Measurements from ENCODE around the gene PCP4L1. TPM values are rescaled to one million over a fixed set of nuclear protein-coding genes. Genes with fewer than 3 reads are reported as not detected.
A peak's percentile ranks its signal among the peaks of the same experiment; 100 is the strongest.
"Not testable (repeated sequence)": the region's sequence is repeated elsewhere in the genome, so short reads cannot be mapped to it uniquely, and the experiment has no call there.

Gene PCP4L1
- total and polyA plus RNA-seq, 5 experiments from 2014 or later, result not detected

DNA sequence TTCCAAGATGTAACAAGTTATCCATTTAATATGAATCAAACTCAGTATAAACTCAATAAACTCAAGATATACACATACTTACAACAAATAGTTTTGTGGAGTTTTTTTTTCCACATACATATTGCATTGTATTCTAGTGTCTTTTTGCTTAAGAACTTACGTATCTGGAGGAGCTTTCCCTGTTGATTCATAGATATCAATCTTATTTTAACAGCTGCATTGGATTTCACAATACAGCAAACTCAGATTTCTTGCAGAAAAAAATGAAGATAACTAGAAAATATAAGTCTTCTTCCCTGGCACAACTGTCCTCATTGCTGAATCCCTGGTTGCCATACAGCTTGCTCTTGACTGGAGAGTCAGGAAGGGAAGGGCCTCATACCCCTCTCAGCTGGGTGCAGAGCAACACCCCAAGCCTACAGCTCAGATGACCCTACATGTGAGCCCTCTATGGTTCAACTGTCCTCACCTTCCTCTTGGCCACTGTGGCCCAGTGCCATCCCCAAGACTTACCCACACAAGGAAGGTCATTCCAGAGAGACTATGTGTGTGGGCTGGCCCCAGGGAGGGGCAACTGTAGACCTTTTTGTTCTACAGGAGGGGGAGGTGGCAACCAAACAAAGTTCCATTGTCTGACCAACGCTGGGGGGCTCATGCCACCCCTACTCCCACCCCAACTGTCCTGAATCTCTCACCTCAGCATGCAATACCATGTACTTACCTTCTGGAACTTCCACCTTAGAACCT lies 49.5 kb downstream of the PCP4L1 start:
- peak overlapping the region in 9 of 10 donors; percentile 7 to 99 (median 82) for H3K27ac Mint-ChIP-seq
- DNase-seq (no peak), ATAC-seq (no peak)
- POLR2A ChIA-PET, result interaction anchor here (0.6 to 4.0 kb wide), 2 partner anchors 82 to 1076 kb away, joined by 6 to 23 read pairs; partner anchors contain the start of gene TOMM40L
- no peak overlapping the region for H3K4me3 Mint-ChIP-seq
- H3K36me3 Mint-ChIP-seq, result peaks cover 0 to 7% (median 2%) of the 10 kb centered on the region in 3 donors
- H3K4me1 Mint-ChIP-seq, result peaks cover 14 to 38% (median 35%) of the 10 kb centered on the region in 4 donors
- H3K27me3 Mint-ChIP-seq, result no peaks in the 10 kb centered on the region
- no peaks in the 10 kb centered on the region for H3K9me3 Mint-ChIP-seq

DNA sequence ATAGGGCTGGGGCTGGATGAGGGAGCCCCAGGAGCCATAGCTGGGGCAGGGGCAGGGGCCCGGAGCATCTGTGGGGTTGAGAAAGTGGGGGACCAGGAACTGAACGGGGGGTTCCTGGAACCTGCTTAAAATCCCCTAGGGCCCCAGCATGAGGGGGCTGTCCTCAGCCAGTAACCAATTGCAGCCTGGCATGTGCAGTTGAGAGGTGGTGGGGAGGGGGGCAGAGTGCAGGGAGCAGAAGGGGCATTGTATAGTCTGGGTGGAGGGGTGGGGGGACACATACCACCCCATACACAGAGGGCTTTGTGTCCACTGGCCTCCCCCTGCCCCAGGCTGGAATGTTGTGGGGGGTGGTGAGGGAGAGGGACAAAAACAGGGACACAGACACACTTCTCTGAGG lies 51.3 kb downstream of the PCP4L1 start, which contains the start of gene MPZ:
MPZ (minus strand) TSS at position 101 of the 400 bp plus-strand sequence; CDS start at position 38, 63 bp downstream.
- Mint-ChIP-seq H3K9me3 (no peaks in the 10 kb centered on the region), H3K27ac (peak within 1 kb of the TSS in 4 of 10 donors; percentile 7 to 97 (median 20)), H3K36me3 (no peaks in the 10 kb centered on the region), H3K4me1 (peaks cover 11 to 37% (median 33%) of the 10 kb centered on the region in 4 donors), H3K27me3 (no peaks in the 10 kb centered on the region), H3K4me3 (no peak within 1 kb of the TSS)
- POLR2A ChIA-PET, result no interaction called here
- ATAC-seq (no peak), DNase-seq (no peak)

DNA sequence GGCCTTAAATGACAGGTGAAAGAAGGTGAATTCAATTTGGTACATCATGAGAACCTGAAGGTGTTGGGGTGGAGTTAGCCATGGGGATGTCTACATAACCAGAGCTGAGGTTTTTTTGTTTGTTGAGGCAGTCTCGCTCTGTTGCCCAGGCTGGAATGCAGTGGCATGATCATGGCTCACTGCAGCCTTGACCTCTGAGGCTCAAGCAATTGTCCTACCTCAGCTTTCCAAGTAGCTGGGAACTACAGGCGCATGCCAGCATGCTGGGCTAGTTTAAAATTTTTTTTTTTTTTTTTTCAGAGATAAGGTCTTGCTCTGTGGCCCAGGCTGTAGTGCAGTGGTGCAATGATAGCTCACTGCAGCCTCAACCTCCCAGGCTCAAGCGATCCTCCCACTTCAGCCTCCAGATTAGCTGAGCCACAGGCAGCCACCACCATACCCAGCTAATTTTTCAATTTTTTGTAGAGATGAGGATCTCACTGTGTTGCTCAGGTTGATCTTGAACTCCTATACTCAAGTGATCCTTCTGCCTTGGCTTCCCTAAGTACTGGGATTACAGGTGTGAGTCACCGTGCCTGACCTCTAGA lies 53.1 kb downstream of the PCP4L1 start:
- Mint-ChIP-seq H3K36me3 (no peaks in the 10 kb centered on the region), H3K9me3 (no peaks in the 10 kb centered on the region), H3K4me3 (peak overlapping the region in 1 of 10 donors; percentile 11), H3K4me1 (peaks cover 11 to 32% (median 28%) of the 10 kb centered on the region in 4 donors), H3K27ac (peak overlapping the region in 3 of 10 donors; percentile 41 to 67 (median 58)), H3K27me3 (no peaks in the 10 kb centered on the region)
- ATAC-seq, result no peak
- POLR2A ChIA-PET, result interaction anchor here (0.5 kb wide), 1 partner anchor 97 kb away, joined by 3 read pairs; no protein-coding TSS in a partner anchor
- DNase-seq, result no peak

DNA sequence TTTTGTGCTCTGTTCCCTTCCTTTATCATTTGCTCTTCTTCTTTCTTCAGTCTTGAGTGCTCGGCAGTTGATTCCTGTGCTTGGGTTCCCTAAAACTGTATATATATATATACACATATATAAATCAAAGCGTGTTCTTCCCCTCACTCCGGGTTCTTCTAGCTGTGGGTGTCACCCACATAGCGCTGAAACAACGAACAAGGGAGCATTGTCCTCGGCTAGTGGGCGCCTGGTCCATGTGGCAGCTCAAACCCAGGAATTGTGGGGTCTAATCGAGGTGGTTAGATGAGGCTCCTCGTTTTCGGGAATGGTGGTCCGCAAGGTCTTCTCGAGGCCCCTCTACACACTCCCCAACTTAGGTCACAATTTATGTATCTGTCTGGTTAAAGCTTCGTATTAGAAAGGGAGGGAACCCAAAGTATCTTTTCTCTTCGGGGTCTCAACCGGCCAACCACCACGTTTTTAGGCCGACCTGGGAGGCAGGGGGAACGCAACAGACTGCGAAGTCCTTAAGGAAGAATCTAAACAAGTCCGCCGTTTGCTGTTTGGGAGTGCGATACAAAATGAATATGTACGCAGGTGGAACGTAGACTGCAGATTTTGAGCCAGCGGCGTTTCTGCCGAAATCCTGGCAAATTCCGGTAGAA lies 55.1 kb downstream of the PCP4L1 start:
- DNase-seq (no peak), ATAC-seq (no peak)
- H3K4me3 Mint-ChIP-seq, result peak overlapping the region; percentile 96 to 99 (median 98)

DNA sequence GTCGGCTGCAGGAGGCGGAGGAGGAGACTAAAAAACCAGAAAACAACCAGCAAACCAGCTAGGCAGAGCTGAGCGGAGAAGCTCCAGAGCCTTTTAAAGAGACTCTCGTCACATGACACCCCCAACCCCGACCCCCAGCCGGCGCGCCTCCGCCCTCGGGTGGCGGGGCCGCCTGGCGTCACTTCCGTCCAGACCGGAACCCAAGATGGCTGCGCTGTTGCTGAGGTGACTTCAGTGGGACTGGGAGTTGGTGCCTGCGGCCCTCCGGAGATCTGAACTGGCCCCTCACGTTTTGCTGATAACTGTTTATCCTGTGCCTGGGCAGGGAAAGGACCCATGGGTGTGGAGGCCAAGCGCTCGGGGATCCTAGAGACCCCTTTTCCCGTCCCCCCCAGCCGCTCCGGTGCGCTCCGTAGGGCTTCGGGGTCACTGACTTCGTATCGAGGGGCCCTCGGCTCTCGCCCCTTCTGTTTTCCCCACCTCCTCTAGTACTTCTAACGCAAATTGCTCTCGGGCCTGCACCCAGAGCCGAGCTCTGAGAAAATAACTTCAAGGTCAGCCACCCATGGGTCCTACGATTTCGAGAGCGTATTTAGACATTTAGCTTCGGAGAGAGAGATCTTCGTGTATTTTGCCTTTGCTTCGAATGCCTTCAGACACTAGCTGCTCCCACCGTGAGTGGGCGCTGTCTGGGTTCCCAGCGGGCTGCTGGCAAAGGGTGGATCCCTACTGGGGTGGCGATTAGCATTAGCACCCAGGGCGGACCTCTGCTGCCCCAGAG lies 55.8 kb downstream of the PCP4L1 start, which contains the start of gene SDHC:
SDHC (plus strand) TSS at position 181 of the 781 bp plus-strand sequence; CDS start at position 206, 25 bp downstream.
- Mint-ChIP-seq H3K4me3 (peak within 1 kb of the TSS; percentile 96 to 99 (median 98)), H3K36me3 (peaks cover 0 to 8% (median 2%) of the 10 kb centered on the region in 3 donors), H3K27ac (peak within 1 kb of the TSS; percentile 98 to 100 (median 99)), H3K4me1 (peaks cover 11 to 29% (median 26%) of the 10 kb centered on the region in 4 donors), H3K27me3 (no peaks in the 10 kb centered on the region), H3K9me3 (no peaks in the 10 kb centered on the region)
- DNase-seq (peak; percentile 88 to 95 (median 90)), ATAC-seq (peak; percentile 98 to 99)
- POLR2A ChIA-PET, result interaction anchor here (0.8 to 2.5 kb wide), 16 partner anchors 8 to 148 kb away, joined by 3 to 28 read pairs (median 5); partner anchors contain the start of genes APOA2, FCER1G, NDUFS2 and PPOX

More for the DNA sequence above, 55.1 kb downstream of the PCP4L1 start:
- POLR2A ChIA-PET, result interaction anchor here (0.6 to 2.5 kb wide), 17 partner anchors 8 to 279 kb away, joined by 3 to 28 read pairs (median 6); partner anchors contain the start of genes APOA2, DEDD, FCER1G and NDUFS2
- Mint-ChIP-seq H3K36me3 (peaks cover 0 to 3% (median 1%) of the 10 kb centered on the region in 3 donors), H3K27me3 (no peaks in the 10 kb centered on the region), H3K27ac (peak overlapping the region; percentile 98 to 100 (median 99)), H3K4me1 (peaks cover 11 to 29% (median 26%) of the 10 kb centered on the region in 4 donors), H3K9me3 (no peaks in the 10 kb centered on the region)

DNA sequence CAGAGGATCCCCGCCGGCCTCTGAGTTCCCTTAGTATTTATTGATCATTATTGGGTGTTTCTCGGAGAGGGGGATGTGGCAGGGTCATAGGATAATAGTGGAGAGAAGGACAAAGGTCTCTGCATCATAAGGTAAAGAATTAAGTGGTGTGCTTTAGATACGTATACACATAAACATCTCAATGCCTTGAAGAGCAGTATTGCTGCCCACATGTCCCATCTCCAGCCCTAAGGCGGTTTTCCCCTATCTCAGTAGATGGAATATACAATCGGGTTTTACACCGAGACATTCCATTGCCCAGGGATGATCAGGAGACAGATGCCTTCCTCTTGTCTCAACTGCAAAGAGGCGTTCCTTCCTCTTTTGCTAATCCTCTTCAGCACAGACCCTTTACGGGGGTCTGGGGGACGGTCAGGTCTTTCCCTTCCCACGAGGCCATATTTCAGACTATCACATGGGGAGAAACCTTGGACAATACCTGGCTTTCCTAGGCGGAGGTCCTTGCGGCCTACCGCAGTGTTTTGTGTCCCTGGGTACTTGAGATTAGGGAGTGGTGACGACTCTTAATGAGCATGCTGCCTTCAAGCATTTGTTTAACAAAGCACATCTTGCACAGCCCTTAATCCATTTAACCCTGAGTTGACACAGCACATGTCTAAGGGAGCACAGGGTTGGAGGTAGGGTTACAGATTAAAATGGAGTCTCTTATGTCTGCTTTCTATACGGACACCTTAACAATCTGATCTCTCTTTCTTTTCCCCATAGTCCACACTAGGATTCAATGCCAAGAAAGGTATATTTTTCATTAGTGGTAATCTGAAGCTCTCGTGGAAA lies 57.5 kb downstream of the PCP4L1 start:
- Mint-ChIP-seq H3K27ac (peak overlapping the region; percentile 37 to 100 (median 99)), H3K4me1 (peaks cover 13 to 29% (median 29%) of the 10 kb centered on the region in 4 donors), H3K4me3 (peak overlapping the region; percentile 7 to 99 (median 96)), H3K36me3 (peaks cover 0 to 19% (median 2%) of the 10 kb centered on the region in 3 donors)
- POLR2A ChIA-PET, ATAC-seq, H3K27me3 Mint-ChIP-seq, H3K9me3 Mint-ChIP-seq, DNase-seq: not testable (repeated sequence)

DNA sequence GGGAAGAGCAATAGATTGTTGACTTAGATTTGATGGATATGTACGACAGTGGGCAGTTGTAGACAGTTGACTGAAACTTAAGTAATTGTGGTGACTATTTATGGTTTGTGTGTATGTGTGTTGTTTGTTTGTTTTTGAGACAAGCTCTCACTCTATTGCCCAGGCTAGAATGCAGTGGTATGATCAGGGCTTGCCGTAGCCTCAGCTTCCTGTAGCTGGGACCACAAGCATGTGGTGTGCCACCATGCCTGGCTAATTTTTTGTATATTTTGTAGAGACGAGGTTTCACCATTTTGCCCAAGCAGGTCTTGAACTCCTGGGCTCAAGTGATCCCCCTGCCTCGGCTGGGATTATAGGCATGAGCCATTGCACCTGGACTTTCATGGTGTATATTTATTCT lies 65.5 kb downstream of the PCP4L1 start:
- POLR2A ChIA-PET, result interaction anchor here (0.6 kb wide), 1 partner anchor 398 kb away, joined by 3 read pairs; the partner anchor contains the start of gene FCRLB
- peak in 1 of 2 donors; percentile 56 for ATAC-seq
- H3K9me3 Mint-ChIP-seq, result no peaks in the 10 kb centered on the region
- peaks cover 0 to 66% (median 11%) of the 10 kb centered on the region in 3 donors for H3K36me3 Mint-ChIP-seq
- H3K4me3 Mint-ChIP-seq, result peak overlapping the region in 3 of 10 donors; percentile 9 to 24 (median 14)
- no peaks in the 10 kb centered on the region for H3K27me3 Mint-ChIP-seq
- H3K27ac Mint-ChIP-seq, result peak overlapping the region in 5 of 10 donors; percentile 9 to 87 (median 63)
- DNase-seq, result no peak
- H3K4me1 Mint-ChIP-seq, result peaks cover 0 to 21% (median 7%) of the 10 kb centered on the region in 4 donors

DNA sequence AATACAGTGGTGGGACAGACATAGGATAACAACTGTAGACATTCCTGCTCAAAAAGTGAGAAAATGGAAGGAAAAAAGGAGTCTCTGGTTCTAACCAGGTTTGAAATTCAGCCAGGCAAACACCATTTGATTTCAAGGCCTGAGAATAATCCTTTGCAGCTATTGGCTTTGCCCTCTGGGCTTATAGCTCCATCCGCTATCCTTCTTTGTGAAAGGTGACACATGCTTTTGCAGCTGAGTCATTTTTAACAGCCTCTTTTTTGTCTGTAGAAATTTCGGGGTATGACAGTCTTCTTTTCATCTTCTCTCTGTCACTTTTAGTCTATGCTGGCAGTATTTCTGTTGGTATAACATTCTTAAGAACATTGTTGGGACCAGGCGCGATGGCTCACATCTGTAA lies 71.8 kb downstream of the PCP4L1 start:
- peak overlapping the region in 2 of 10 donors; percentile 24 to 63 for H3K27ac Mint-ChIP-seq
- DNase-seq, result no peak
- H3K4me3 Mint-ChIP-seq, result no peak overlapping the region
- H3K4me1 Mint-ChIP-seq, result peaks cover 0 to 3% (median 0%) of the 10 kb centered on the region in 4 donors
- H3K9me3 Mint-ChIP-seq, result no peaks in the 10 kb centered on the region
- no peaks in the 10 kb centered on the region for H3K27me3 Mint-ChIP-seq
- ATAC-seq, result no peak
- POLR2A ChIA-PET, result no interaction called here
- peaks cover 0 to 94% (median 30%) of the 10 kb centered on the region in 3 donors for H3K36me3 Mint-ChIP-seq

DNA sequence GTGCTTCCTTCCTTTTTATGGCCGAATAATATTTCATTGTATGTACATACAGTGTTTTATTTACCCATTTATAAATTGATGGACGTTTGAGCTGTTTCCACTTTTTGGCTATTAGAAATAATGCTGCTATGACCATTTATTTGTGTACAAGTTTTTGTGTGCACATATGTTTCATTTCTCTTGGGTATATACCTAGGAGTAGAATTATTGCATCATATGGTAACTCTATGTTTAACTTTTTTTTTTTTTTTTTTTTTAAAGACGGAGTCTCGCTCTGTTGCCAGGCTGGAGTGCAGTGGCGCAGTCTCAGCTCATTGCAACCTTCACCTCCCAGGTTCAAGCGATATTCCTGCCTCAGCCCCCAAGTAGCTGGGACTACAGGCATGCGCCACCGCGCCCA lies 74.6 kb downstream of the PCP4L1 start:
- DNase-seq (no peak), ATAC-seq (no peak)
- H3K9me3 Mint-ChIP-seq, result no peaks in the 10 kb centered on the region
- H3K4me1 Mint-ChIP-seq, result peaks cover 0 to 5% (median under 1%) of the 10 kb centered on the region in 4 donors
- H3K27me3 Mint-ChIP-seq, result no peaks in the 10 kb centered on the region
- H3K27ac Mint-ChIP-seq, result no peak overlapping the region
- POLR2A ChIA-PET, result interaction anchor here (0.7 to 0.8 kb wide), 2 partner anchors 7 to 11 kb away, joined by 3 to 4 read pairs; no protein-coding TSS in a partner anchor
- peaks cover 0 to 96% (median 27%) of the 10 kb centered on the region in 3 donors for H3K36me3 Mint-ChIP-seq
- no peak overlapping the region for H3K4me3 Mint-ChIP-seq
